Activated naive CD8-positive, alpha-beta T cell treated with anti-CD3 and anti-CD28 coated beads, Interleukin-2, amount 10 ng/mL, durations not matched to agents 7 days and 5 days (primary cell): ENCODE results near the gene COL11A2. TPM values are rescaled to one million over a fixed set of nuclear protein-coding genes. Genes with fewer than 3 reads are reported as not detected.
A peak's percentile ranks its signal among the peaks of the same experiment; 100 is the strongest.

Experiments used
- ATAC-seq: fragments of 150-1000 bp; cut with Tn5 transposase; one replicate; pipeline ENCODE4 v1.10.0; 2021; ENCODE audit warnings: low read depth, moderate library complexity
- POLR2A ChIA-PET: fragments of 350-600 bp; sonication (Branson Sonifier 250); formaldehyde crosslinking; loops from one replicate; lab custom pipeline; 2021; ENCODE audit warnings: antibody characterized with exemption; lab: Charles Lee
- DNase-seq: peaks from one replicate; pipeline ENCODE4 v3.0.0; 2021
- H3K27ac Mint-ChIP-seq: one replicate; pipeline ENCODE4 v1.8.0; 2022; ENCODE audit warnings: mild to moderate bottlenecking, mixed read lengths
- H3K27me3 Mint-ChIP-seq: one replicate; pipeline ENCODE4 v1.8.0; 2022; ENCODE audit warnings: mild to moderate bottlenecking, moderate library complexity, mixed read lengths
- H3K36me3 Mint-ChIP-seq: one replicate; pipeline ENCODE4 v1.8.0; 2021; ENCODE audit warnings: mild to moderate bottlenecking, mixed read lengths
- H3K4me1 Mint-ChIP-seq: one replicate; pipeline ENCODE4 v1.8.0; 2021; ENCODE audit warnings: mixed read lengths
- H3K4me3 Mint-ChIP-seq: one replicate; pipeline ENCODE4 v1.8.0; 2022; ENCODE audit warnings: mild to moderate bottlenecking, moderate library complexity, mixed read lengths
- H3K9me3 Mint-ChIP-seq: one replicate; pipeline ENCODE4 v1.8.0; 2021; ENCODE audit warnings: mixed read lengths
- total RNA-seq, 2 experiments: library from RNA; stranded (reverse); gene quantifications; one replicate each; pipeline ENCODE4 v1.2.3, GENCODE V29; 2021

COL11A2 gene
- total RNA-seq, 2 experiments from 2014 or later = 1.00 to 1.1 TPM

DNA sequence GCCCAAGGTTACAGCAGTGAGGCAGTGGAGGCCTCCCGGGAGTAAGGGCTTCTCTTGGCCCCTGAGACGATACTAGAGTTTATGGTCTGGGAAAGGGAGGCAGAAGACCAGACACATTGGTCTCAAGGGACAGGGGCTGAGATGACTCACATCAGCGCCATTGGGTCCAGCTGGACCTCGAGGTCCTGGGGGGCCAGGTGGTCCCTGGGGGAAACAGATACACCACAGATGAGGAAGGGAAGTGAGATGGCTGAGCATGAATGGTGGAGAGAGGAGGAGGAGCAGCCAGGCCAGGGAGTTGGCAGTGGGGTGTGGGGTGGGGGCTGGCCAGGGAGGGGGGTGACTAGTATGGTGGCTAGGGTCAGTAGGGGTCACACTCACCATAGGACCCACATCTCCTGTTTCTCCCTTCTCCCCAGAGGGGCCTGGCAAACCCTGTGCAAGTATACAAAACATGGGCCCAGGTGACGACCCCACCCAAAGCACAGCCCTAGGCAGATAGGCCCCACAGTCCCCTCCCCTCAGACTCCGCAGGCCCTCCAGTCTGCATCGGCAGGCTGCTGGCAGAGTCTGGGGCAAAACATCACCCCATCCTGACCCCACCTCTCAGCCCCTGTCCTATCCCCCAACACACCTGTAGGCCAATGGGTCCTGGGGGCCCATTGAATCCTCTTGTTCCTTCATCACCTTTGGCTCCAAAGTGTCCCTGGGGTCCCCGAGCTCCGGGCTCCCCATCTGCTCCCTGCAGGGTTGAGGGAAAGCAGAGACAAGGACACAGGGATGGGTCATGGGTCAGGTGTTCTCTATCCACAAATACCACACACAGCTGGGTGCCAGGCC, 21.9 kb downstream of the COL11A2 start:
- POLR2A ChIA-PET = no interaction called here
- Mint-ChIP-seq H3K4me1 (no peaks in the 10 kb centered on the region), H3K27me3 (no peaks in the 10 kb centered on the region), H3K27ac (no peak overlapping the region), H3K36me3 (no peaks in the 10 kb centered on the region), H3K4me3 (no peak overlapping the region), H3K9me3 (no peaks in the 10 kb centered on the region)
- no peak for ATAC-seq
- no peak for DNase-seq

DNA sequence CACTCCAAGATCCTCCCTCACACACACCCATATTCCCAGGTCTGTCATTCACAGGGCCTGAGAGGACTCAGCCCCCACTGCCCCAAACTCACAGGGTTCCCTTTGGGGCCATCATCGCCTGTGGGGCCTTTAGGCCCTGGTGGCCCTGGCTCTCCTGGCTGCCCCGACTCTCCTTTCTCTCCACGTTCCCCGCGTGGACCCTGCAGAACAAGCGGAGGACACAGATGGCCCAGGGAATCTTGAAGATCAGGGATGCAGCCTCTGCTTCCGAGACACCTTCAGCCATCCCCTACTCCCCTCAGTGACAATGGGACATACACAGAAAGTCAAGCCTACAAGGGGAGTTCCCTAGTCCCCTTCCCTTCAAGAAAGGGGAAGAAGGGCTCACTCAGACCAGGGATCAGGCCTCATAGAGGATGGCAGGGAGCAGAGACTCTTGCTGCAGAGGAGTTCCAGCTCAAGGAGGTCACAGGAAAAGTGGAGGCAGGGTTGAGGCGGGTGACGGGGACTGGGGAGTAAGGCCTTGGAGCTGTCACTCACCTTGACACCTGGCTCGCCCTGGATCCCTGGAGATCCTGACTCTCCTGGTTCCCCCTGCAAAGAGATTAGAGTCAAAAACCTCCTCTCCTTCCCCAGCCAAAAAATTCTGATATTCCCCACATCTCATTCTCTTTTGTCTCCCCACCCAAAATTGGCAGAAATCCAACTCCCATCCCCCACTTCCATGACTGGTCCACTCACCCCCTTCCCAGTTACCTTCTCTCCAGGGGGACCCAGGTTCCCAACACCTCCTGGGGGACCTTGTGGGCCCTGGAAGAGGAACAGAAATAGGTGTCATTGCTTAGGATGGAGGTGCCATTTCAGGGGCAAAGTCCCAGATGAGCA, 22.7 kb downstream of the COL11A2 start:
- H3K27me3 Mint-ChIP-seq = no peaks in the 10 kb centered on the region
- POLR2A ChIA-PET = no interaction called here
- no peaks in the 10 kb centered on the region for H3K9me3 Mint-ChIP-seq
- peak overlapping the region; percentile 36 for H3K27ac Mint-ChIP-seq
- DNase-seq = no peak
- ATAC-seq = no peak
- no peaks in the 10 kb centered on the region for H3K4me1 Mint-ChIP-seq
- no peak overlapping the region for H3K4me3 Mint-ChIP-seq
- no peaks in the 10 kb centered on the region for H3K36me3 Mint-ChIP-seq

DNA sequence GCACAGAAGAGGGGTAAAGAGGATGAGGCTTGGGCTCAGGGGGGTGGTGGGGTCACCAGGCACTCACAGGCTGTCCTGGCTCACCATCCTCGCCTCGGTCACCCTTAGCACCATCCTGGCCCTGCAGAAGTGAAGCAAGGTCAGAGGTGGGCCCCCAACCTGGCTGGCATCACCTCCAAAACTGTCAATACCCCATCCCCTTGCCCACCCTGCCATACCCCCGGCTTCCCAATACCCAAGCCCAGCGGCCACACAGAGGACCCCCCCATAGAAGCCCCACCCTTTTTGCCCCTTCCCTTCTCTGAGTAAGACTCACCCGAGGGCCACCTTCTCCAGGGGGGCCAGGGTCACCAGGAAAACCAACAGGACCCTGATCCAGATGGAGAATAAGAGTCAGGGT, 23.6 kb downstream of the COL11A2 start:
- ATAC-seq (no peak), DNase-seq (no peak)
- Mint-ChIP-seq H3K36me3 (no peaks in the 10 kb centered on the region), H3K4me3 (no peak overlapping the region), H3K27ac (no peak overlapping the region), H3K9me3 (no peaks in the 10 kb centered on the region), H3K4me1 (no peaks in the 10 kb centered on the region), H3K27me3 (no peaks in the 10 kb centered on the region)
- POLR2A ChIA-PET = no interaction called here

DNA sequence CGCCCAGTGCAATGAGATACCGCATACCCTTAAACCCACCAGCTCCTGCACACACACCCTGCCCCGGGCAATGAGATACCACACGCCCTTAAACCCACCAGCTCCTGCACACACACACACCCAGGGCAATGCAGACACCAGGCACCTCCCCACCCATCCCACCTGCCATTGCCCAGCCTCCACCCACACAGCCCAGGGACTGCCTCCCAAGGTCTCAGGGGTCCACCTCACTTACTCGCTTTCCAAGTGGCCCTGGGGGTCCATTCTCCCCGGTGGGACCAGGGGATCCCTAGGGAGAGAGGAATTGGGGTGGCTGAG, 24.0 kb downstream of the COL11A2 start:
- DNase-seq = no peak
- Mint-ChIP-seq H3K27ac (no peak overlapping the region), H3K4me1 (no peaks in the 10 kb centered on the region), H3K4me3 (no peak overlapping the region), H3K36me3 (no peaks in the 10 kb centered on the region), H3K27me3 (no peaks in the 10 kb centered on the region), H3K9me3 (no peaks in the 10 kb centered on the region)
- ATAC-seq = no peak
- POLR2A ChIA-PET = no interaction called here

DNA sequence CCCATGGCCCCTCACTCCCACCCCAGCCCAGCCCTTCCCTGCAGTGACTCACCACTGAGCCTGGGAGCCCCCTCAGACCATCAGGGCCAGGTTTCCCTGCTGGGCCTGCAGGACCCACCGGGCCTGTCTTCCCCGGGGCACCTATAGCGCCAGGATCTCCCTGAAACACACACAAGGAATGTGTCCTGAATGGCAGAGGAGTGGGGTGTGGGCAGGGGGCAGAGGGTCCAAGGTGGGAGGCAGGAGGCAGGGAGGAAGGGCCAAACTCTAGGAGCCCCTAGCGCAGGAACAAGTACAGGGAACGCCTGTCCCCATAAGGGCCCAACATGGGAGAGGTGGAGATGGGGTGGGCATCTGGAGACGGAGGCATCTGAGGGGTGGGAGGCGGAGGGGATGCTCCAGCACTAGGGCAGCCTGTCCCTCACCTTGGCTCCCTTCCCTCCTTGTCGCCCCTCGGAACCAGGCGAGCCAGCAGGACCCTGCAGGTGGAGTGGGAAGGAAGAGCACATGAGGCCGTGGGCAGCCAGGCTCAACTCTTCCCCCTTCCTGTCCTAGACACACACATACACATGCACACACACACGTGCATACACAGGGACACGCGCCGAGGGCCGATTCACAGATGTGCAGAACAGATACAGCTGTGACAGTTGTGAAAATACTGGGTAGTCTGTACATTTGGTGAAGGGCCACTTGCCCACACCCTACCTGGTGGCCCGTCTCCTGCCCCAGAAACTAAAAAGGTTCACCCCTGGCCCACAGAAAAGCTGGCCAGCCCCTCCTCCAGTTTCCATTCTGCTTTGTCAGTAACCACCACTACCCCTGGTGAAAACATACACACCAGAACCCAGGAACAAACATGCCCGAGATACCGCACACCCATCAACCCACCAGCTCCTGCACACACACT, 24.6 kb downstream of the COL11A2 start:
- Mint-ChIP-seq H3K9me3 (no peaks in the 10 kb centered on the region), H3K27ac (no peak overlapping the region), H3K27me3 (no peaks in the 10 kb centered on the region), H3K4me3 (no peak overlapping the region), H3K4me1 (no peaks in the 10 kb centered on the region), H3K36me3 (no peaks in the 10 kb centered on the region)
- POLR2A ChIA-PET = no interaction called here
- ATAC-seq = no peak
- no peak for DNase-seq

- no peak overlapping the region for H3K4me3 Mint-ChIP-seq
- no peaks in the 10 kb centered on the region for H3K4me1 Mint-ChIP-seq
- peak overlapping the region; percentile 57 for H3K27ac Mint-ChIP-seq
- no peak for ATAC-seq
- no peak for DNase-seq
- peaks cover 3% of the 10 kb centered on the region for H3K27me3 Mint-ChIP-seq
- no peaks in the 10 kb centered on the region for H3K9me3 Mint-ChIP-seq
- POLR2A ChIA-PET = no interaction called here
- no peaks in the 10 kb centered on the region for H3K36me3 Mint-ChIP-seq
Observed at GRCh38 chr6:33166811-33167210, 25.5 kb downstream of the COL11A2 start.

DNA sequence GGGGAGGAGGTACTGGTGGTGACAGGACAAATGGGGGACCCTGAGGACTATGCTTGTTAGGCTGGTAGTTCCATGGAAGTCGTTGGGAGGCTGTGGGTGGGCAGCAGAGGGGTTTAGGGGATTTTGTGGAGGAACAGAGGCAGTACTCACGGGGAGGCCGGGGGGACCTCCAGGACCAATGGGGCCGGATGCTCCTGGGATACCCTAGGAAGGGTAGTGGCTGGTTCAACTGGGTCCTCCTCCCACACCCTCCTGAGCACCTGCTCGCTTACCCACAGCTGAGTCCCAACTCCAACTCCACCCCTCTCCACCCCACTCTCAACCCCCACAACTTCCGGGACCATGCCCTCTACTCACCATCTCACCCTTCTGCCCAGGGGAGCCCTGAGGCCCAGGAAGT, 25.9 kb downstream of the COL11A2 start:
- no peak overlapping the region for H3K4me3 Mint-ChIP-seq
- POLR2A ChIA-PET = no interaction called here
- no peaks in the 10 kb centered on the region for H3K9me3 Mint-ChIP-seq
- DNase-seq (no peak), ATAC-seq (no peak)
- H3K36me3 Mint-ChIP-seq = no peaks in the 10 kb centered on the region
- peak overlapping the region; percentile 57 for H3K27ac Mint-ChIP-seq
- H3K4me1 Mint-ChIP-seq = peaks cover under 1% of the 10 kb centered on the region
- H3K27me3 Mint-ChIP-seq = peaks cover 3% of the 10 kb centered on the region

DNA sequence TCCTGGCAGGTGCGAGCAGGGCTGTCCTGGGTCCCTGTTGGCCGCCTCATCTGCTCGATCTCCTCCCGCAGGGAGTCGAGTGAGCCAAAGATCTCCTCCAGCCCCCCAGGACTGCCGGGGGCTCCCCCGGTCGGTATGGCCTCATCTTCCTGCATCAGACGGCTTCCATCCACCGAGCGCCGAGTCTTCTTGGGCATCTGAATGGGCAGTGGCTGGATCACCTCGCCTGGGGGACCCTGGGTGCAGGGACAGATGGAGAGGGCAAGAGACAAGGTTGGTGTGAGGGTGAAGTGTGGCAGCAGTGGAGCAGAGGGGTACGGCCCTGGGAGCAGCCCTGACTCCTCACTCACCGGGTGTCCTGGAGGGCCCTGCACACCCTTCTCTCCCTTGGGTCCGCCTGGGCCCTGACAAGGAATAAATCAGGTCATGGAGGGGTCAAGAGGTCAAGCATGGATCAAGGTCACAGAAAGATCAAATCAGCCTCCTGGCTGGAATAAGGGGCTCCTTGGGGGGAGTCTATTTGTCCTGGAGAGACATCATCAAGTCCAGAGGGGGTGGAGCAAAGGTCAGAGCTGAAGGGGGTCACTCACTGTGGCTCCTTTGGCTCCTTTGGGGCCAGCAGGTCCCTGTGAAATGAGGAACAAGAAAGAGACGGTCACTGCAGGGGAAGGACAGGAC, 26.5 kb downstream of the COL11A2 start:
- no peak overlapping the region for H3K4me3 Mint-ChIP-seq
- H3K4me1 Mint-ChIP-seq = peaks cover 4% of the 10 kb centered on the region
- H3K27ac Mint-ChIP-seq = no peak overlapping the region
- POLR2A ChIA-PET = no interaction called here
- ATAC-seq (no peak), DNase-seq (no peak)
- H3K9me3 Mint-ChIP-seq = no peaks in the 10 kb centered on the region
- H3K27me3 Mint-ChIP-seq = peaks cover 3% of the 10 kb centered on the region
- H3K36me3 Mint-ChIP-seq = no peaks in the 10 kb centered on the region

DNA sequence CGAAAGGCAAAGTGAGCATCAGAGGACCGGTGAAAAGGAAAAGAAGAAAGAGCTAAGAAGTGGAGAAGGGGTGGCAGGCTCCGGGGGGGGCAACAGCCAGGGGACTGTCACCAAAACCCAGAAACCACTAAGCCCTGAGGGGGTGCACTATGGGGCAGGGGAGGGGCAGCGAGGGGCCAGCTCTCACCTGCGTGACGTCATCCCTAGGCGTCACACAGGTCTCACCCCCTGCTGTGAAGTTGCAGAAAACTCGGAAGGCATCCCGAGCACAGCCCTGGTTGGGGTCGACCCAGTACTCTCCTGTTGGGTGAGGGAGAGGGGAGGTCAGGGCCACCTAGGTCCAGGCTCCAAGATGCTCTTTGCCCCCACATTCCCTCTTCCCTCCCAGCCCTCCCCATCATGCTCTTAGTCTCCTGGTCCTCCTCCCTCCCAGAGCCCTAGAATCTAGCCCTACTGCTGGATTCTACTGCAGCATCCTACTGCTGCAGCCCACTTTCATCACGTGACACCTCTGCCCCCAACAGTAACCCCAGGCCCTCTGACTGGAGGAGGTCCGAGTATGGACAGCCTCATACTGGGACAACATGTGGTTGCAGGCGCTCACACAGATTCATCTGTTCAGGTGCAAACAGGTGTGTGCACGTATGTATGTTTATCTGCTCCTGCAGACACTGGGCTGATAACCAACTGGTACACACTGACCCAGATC, 27.4 kb downstream of the COL11A2 start:
- no peak for ATAC-seq
- Mint-ChIP-seq H3K4me3 (no peak overlapping the region), H3K27ac (no peak overlapping the region), H3K9me3 (no peaks in the 10 kb centered on the region), H3K27me3 (peaks cover 3% of the 10 kb centered on the region), H3K36me3 (no peaks in the 10 kb centered on the region), H3K4me1 (peaks cover 4% of the 10 kb centered on the region)
- no peak for DNase-seq
- POLR2A ChIA-PET = no interaction called here

DNA sequence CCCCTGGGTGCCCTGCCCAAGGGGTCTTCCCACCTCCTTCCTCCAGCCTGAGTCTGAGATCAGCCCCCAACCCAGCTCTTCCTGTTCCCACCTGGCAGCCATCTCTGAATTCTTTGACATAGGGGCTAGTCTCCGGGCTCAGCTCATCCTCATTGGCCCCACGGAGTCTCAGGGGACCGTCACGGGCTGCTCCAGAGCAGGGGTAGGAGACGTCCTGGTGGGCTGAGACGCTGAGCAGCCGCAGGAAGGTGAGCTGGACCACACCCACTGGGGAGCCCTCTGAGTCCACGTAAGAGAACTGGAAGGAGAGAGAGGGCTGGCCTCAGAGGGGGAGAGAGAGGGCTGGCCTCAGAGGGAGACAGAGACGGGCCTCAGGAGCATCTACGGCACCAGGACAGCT, 28.1 kb downstream of the COL11A2 start:
- DNase-seq = no peak
- no peak for ATAC-seq
- peaks cover 4% of the 10 kb centered on the region for H3K4me1 Mint-ChIP-seq
- H3K36me3 Mint-ChIP-seq = no peaks in the 10 kb centered on the region
- H3K9me3 Mint-ChIP-seq = no peaks in the 10 kb centered on the region
- no peak overlapping the region for H3K27ac Mint-ChIP-seq
- POLR2A ChIA-PET = no interaction called here
- H3K4me3 Mint-ChIP-seq = no peak overlapping the region
- H3K27me3 Mint-ChIP-seq = peaks cover 3% of the 10 kb centered on the region

DNA sequence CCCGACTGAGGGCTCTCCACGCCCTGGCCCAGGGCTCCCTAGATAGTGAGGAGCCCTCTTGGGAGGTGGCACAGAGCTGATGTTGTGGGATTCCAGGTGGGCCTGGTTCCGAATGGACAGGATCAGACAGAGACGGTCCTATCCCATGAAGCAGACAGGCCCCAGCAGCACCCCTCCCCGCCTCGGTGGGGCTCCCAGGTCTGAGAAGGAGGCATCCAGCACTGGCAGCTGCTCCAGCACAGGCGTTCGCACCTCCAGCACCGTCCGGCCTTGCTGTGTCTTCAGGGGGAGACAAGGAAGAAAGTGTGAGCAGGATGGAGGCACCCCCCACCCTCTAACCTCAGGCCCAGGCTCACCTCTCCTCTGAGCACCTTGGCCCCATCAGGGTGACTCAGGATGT, 28.7 kb downstream of the COL11A2 start:
- no peaks in the 10 kb centered on the region for H3K9me3 Mint-ChIP-seq
- ATAC-seq (no peak), DNase-seq (no peak)
- H3K4me1 Mint-ChIP-seq = peaks cover 4% of the 10 kb centered on the region
- H3K27me3 Mint-ChIP-seq = peaks cover 3% of the 10 kb centered on the region
- no peak overlapping the region for H3K4me3 Mint-ChIP-seq
- H3K36me3 Mint-ChIP-seq = no peaks in the 10 kb centered on the region
- no peak overlapping the region for H3K27ac Mint-ChIP-seq
- POLR2A ChIA-PET = no interaction called here
